Type B pancreatic cell (in vitro differentiated cells): ENCODE measurements around the gene TNFRSF6B. TPM values are rescaled to one million over a fixed set of nuclear protein-coding genes. Genes with fewer than 3 reads are reported as not detected.

Source experiments
- DNase-seq: peaks from one replicate; pipeline ENCODE4 v3.0.0; 2021; ENCODE audit warnings: mixed read lengths; ENCODE audit not compliant: unreplicated experiment; ENCODE audit errors: extremely low spot score
- H3K27ac Mint-ChIP-seq: 2 replicates; pipeline ENCODE4 v1.8.0; 2021; ENCODE audit warnings: mild to moderate bottlenecking, mixed read lengths
- H3K27me3 Mint-ChIP-seq: 2 replicates; pipeline ENCODE4 v1.8.0; 2021; ENCODE audit warnings: mixed read lengths
- H3K36me3 Mint-ChIP-seq: 2 replicates; pipeline ENCODE4 v1.8.0; 2021; ENCODE audit warnings: mixed read lengths
- H3K4me1 Mint-ChIP-seq: one replicate; pipeline ENCODE4 v1.8.0; 2021; ENCODE audit warnings: mixed read lengths; ENCODE audit not compliant: unreplicated experiment
- H3K4me3 Mint-ChIP-seq: 2 replicates; pipeline ENCODE4 v1.8.0; 2021; ENCODE audit warnings: mild to moderate bottlenecking, mixed read lengths
- H3K9me3 Mint-ChIP-seq: 2 replicates; pipeline ENCODE4 v1.8.0; 2021; ENCODE audit warnings: mixed read lengths
- CTCF ChIP-seq: fragments of 200-600 bp; sonication (generic); conservative IDR thresholded peaks from 2 replicates; pipeline ENCODE4 v1.5.0; 2021; ENCODE audit warnings: antibody characterized with exemption, mild to moderate bottlenecking
- total RNA-seq: library from RNA; stranded (reverse); gene quantifications from 2 replicates; pipeline ENCODE4 v1.2.1, GENCODE V29; 2021; ENCODE audit warnings: low replicate concordance

The TNFRSF6B gene
- total RNA-seq, 1 donor from 2014 or later: not detected

GRCh38 chr20:63653041-63653973 is 43.1 kb upstream of the TNFRSF6B start, which contains the start of gene STMN3:
Gene STMN3, minus strand, starts transcription at chr20:63653424. Its CDS starts 79 bp downstream, at chr20:63653345.
- Mint-ChIP-seq H3K36me3 (no peaks in the 10 kb centered on the region), H3K9me3 (no peaks in the 10 kb centered on the region), H3K4me1 (peaks cover 7% of the 10 kb centered on the region), H3K27me3 (no peaks in the 10 kb centered on the region), H3K27ac (peak within 1 kb of the TSS; percentile 65), H3K4me3 (peak within 1 kb of the TSS; percentile 90)
- peak; percentile 93 for DNase-seq
- no peak for TF ChIP-seq CTCF

- no peak for DNase-seq
- Mint-ChIP-seq H3K4me1 (peaks cover 13% of the 10 kb centered on the region), H3K36me3 (no peaks in the 10 kb centered on the region), H3K27me3 (no peaks in the 10 kb centered on the region), H3K27ac (peak overlapping the region; percentile 65), H3K9me3 (no peaks in the 10 kb centered on the region), H3K4me3 (peak overlapping the region; percentile 79)
- TF ChIP-seq CTCF: no peak
Observed at GRCh38 chr20:63653974-63654668, 42.3 kb upstream of the TNFRSF6B start.

GRCh38 chr20:63655249-63655648 is 41.2 kb upstream of the TNFRSF6B start:
- H3K9me3 Mint-ChIP-seq: no peaks in the 10 kb centered on the region
- H3K36me3 Mint-ChIP-seq: no peaks in the 10 kb centered on the region
- TF ChIP-seq CTCF: no peak
- no peak for DNase-seq
- no peak overlapping the region for H3K27ac Mint-ChIP-seq
- H3K4me3 Mint-ChIP-seq: peak overlapping the region; percentile 44
- H3K27me3 Mint-ChIP-seq: no peaks in the 10 kb centered on the region
- peaks cover 22% of the 10 kb centered on the region for H3K4me1 Mint-ChIP-seq

- no peak for TF ChIP-seq CTCF
- H3K27ac Mint-ChIP-seq: no peak overlapping the region
- no peak for DNase-seq
- H3K36me3 Mint-ChIP-seq: no peaks in the 10 kb centered on the region
- no peaks in the 10 kb centered on the region for H3K9me3 Mint-ChIP-seq
- H3K4me1 Mint-ChIP-seq: peaks cover 26% of the 10 kb centered on the region
- peak overlapping the region; percentile 72 for H3K4me3 Mint-ChIP-seq
- no peaks in the 10 kb centered on the region for H3K27me3 Mint-ChIP-seq
Observed at GRCh38 chr20:63656451-63656850, 40.0 kb upstream of the TNFRSF6B start.

- Mint-ChIP-seq H3K27ac (peak overlapping the region; percentile 92), H3K27me3 (no peaks in the 10 kb centered on the region), H3K4me1 (peaks cover 26% of the 10 kb centered on the region), H3K36me3 (no peaks in the 10 kb centered on the region), H3K4me3 (peak overlapping the region; percentile 99), H3K9me3 (no peaks in the 10 kb centered on the region)
- TF ChIP-seq CTCF: no peak
- no peak for DNase-seq
Observed at GRCh38 chr20:63657260-63657936, 39.1 kb upstream of the TNFRSF6B start.
